Activated CD4-positive, alpha-beta T cell treated with anti-CD3 and anti-CD28 coated beads, Interleukin-2, amount 50 U/mL, for 16 hours (primary cell): ENCODE results near the gene PNPLA2.
A peak's percentile ranks its signal among the peaks of the same experiment; 100 is the strongest.

Source experiments
- DNase-seq: peaks from one replicate; pipeline ENCODE4 v3.0.0-alpha.2; 2020

The PNPLA2 gene

DNA sequence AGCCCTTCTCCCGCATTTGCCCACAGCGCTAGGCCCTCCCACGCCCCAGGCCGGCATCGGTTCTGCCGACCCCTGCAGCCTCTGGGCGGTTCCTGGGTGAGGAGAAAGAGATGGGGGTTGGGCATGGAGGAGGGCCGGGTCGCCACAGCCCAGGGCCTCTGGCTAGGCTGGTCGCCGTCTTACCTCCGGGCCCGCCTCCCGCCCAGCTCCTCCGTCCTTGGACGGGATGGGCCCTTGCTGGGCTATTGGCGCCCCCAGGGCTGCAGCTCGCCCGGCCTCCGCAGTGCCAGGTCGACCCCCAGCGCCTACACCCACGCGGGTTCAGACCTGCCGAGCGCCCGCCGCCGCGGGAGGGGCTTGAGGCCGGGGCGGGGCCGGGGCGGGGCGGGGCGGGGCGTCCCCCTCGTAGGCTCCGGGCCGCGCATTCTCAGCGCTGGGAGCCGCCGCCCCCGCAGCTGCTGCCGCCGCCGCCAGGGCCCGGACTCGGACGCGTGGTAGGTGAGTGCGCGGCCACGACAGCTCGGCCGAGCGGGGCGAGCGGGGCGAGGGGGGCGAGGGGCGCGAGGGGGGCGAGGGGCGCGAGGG is 13.9 kb downstream of the PNPLA2 start, which contains the start of gene CD151:
CD151 (plus strand) TSS at position 424 of the 585 bp plus-strand sequence. CDS start 3,118 bp downstream, outside the sequence.
- no peak for DNase-seq

DNA sequence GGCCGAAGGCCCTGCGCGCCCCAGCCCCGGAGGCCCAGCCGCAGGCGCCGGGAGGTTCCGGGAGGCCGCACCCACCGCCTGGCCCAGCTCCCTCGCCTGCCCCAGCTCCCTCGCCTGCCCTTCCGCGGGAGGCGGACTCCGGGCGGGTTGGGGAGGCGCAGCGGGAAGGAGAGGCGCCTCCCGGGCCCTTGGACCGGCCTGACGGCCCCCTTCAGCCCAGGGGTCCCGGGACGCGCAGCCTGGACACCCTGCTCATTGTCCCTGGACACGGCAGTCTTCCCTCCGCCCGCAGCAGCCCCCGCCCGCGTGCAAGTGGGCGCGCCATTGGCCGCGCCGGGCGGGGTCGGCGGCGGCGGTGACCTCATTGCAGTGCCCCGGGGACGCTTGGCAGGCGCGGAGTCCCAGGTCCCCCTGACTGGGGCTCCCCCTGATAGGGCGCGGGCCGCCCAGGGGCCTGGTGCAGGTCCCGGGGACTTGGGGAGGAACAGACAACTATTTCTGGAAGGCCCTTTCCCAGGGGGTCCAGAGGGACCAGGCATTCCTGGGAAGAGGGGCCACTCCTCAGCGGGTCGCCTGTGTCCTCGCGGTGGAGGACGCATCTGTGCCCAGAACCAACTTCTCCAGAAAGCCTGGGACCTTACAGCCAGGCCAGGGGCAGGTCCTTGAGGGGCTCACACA is 14.5 kb downstream of the PNPLA2 start:
- no peak for DNase-seq

DNA sequence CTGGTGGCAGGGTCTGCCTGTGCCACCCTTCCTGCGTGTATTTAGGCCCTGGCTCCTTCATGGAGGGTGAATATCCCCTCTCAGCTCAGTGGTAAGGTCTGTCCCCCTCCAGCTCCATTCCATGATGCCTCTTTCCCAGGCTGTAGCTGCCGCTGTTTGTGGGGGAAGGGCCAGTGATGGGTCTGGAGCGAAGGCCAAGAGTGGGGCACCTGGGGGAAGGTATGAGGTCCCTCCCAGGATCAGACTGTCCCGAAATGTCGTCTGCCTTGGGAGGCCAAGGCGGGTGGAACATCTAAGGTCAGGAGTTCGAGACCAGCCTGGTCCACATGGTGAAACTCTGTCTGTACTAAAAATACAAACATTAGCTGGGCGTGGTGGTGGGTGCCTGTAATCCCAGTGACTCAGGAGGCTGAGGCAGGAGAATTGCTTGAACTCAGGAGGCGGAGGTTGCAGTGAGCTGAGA is 15.2 kb downstream of the PNPLA2 start:
- DNase-seq = no peak

DNA sequence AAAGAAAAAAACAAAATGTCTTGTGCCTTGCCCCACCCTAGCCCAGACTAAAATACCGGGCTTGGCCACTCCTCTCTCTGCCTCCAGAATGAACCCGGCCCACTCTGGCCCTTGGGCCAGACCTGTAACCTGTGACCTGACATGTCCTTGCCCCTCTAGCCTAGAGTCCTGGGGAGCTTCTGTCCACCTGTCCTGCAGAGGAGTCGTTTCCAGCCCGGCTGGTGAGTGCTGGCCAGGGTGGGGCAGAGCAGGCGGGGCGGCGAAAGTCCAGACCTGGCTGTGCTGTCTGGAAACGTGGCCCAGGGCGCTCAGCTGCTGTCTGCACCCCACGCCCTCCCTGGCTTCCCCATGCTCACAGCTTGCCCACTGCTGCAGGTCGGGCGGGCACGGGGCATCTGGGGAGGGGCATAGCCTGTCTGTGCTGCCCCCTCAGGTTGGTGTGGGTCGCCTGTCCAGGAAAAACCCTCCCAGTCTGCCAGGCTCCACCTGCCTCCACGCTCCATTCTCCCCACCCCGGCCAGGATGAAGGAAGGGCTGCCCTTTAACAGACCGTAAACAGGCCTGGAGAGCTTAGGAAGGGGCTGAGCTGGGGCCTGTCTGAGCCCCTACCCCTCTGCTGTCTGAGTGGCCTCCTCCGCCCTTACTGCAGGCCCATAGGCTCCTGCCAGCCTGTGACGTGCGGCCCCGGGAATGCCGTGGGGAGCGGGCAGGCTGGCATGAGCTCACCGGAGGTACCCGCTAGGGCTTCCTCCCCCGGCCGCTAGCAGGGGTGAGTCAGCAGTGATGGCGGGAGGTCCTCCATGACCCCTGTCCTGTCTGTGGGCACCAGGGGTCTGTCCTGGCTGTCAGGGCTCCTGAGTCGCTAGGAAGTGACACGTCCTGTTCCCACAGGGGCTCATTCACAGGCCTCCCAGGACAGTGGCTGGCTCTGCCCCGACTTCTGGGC is 15.9 kb downstream of the PNPLA2 start:
- DNase-seq = no peak

DNA sequence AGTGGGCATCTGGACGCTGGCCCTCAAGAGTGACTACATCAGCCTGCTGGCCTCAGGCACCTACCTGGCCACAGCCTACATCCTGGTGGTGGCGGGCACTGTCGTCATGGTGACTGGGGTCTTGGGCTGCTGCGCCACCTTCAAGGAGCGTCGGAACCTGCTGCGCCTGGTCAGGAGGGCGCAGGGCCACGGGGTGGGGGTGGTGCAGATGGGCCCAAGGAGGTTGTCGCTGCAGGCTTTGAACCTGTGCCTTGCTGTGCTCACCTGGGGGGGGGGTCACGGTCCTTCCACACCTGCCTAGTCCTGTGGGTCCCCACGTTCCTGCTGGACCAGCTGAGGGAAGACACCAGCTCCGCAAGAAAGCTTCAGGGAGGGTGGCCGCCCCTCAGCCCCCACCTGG is 17.6 kb downstream of the PNPLA2 start:
- no peak for DNase-seq

DNA sequence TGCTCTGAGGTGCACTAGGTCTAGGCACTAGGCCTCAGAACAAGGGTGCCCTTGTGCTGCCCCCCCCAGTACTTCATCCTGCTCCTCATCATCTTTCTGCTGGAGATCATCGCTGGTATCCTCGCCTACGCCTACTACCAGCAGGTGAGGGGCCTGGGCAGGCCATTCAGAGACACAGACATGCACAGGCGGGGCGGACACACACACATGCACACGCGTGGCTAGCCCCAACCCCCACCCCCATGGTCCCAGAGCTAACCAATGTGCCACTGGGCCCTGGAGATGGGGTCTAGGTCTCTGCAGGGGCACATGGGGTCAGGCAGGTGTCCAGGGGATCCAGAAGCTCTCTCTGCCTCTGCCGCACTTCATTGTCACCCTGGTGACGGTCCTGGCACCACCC is 18.0 kb downstream of the PNPLA2 start:
- no peak for DNase-seq

DNA sequence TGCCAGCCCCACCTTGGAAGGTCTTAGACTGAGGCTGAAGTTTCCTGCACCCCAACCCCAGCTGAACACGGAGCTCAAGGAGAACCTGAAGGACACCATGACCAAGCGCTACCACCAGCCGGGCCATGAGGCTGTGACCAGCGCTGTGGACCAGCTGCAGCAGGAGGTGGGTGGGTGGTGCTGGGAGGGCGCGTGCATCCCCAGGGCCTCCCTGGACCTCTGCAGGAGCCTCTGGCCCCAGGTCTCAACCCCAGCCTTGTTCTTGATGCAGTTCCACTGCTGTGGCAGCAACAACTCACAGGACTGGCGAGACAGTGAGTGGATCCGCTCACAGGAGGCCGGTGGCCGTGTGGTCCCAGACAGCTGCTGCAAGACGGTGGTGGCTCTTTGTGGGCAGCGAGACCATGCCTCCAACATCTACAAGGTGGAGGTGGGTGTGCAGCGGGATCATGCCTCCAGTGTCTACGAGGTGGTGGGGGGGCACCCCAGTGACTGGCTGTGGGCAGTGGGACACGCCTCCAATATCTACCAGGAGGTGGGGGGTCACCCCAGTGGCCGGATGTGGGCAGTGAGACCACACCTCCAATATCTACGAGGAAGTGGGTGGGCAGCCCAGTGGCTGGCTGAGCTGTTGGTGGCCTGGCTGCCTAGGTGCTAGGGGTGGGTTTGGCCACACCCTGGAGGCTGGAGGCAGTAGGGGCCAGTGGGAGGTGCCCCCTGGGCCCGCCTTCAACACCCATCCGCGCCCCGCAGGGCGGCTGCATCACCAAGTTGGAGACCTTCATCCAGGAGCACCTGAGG is 18.7 kb downstream of the PNPLA2 start:
- DNase-seq = no peak

DNA sequence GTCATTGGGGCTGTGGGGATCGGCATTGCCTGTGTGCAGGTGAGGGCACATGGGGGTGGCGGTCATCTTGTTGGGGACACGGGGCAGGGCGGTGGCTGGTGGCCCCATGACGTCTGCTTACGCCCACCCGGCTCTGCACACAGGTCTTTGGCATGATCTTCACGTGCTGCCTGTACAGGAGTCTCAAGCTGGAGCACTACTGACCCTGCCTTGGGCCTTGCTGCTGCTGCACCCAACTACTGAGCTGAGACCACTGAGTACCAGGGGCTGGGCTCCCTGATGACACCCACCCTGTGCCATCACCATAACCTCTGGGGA is 19.2 kb downstream of the PNPLA2 start:
- no peak for DNase-seq

DNA sequence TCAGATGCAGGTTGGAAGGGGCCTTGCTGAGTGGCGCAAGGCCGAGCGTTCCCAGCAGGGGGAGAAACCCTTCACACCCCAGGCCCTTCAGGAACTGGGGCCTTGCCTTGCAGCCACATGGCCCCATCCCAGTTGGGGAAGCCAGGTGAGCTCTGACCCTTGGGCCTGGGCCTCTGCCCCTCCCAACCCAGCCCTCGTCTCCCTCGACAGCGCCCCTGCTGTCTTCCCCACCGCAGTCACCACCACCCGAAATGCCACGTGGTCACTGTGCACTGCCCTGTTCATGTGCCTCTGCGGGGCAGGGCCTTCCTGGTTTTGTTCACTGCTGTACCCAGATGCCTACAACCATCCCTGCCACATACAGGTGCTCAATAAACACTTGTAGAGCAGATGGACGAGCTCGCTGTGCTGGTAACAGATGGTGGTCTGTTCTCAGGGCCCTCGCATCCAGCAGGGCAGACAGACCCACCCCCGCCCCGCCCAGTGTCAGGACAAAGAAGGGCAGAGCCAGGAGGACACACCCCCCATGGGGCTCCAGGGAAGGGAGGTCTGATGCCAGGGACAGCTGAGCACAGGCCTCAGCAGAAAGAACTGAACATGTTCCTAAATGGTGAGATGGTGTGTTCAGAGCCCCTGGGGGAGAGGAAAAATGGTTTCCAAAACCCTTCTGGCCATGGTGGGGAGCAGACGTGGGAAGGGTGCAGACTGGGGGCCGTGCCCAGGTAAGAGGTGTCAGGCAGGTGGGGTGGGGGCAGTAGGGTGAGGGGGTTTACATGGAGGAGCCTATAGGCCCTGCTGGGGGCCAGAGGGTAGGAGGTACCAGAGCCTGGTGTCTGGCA is 19.9 kb downstream of the PNPLA2 start:
- no peak for DNase-seq

DNA sequence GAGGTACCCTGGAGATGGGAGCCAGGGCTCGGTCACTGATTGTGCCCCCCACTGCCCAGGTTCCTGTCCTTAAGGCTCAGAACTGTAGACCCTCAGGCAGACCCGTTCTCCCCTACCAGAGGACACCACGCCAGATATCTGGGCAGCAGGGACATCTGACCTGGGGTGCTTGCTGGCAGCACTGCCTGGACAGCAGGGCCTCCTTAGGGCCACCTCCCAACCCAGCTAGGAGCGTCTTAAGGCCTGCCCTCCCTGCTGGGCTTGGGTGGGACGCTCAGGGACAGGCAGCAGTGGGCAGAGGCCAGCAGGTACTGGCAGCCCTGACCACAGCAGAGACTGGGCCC is 20.5 kb downstream of the PNPLA2 start:
- DNase-seq = no peak

DNA sequence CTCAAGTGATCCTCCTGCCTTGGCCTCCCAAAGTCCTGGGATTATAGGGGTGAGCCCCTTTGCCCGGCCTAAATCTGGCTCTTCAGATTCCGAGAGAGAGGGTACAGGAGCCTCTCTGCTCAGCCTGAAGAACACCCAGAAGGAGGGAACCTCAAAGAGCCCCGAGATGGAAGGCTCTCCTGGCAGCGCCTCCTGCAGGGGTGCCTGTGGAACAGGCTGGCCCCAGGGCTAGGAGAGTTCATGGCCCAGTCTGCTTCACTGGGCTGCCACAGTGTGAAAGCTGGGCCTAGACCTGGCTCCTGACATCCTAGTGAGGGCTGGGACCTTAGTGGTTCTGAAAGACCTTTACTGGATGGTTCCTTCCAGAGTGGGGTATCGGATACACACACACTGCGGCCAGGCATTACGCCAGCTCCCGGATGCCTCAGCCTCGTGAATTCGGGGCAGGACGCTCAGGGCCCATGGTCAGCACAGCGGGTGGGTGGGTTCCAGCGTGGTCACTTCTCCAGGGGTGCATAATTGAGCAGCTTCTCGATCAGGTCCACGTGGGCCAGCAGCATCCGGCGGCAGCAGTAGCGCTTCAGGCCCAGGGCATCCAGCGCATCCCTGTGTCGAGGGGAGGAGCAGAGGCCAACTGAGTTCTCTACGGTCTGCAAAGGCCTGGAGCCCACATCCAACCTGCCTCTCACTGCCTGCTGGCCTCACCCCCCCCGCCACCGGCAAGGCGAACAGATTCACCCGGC is 21.3 kb downstream of the PNPLA2 start:
- DNase-seq = no peak

DNA sequence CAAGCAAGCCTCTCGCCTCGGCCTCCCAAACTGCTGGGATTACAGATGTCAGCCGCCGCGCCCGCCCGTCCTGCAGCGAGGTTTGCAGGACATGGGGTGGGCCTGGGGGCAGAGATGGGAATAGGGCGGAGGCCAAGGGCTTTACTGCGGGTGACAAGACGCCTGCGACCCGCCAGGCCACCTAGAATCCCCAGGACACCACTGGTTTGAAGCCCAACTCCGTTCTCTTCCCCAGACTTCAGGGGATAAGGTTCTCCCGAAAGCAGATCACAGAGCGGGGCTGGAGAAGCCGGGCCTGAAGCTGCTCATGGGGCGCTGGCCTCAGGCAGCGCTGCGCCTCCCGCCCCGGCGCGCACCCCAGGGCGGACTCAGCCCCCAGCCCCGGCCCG is 23.3 kb downstream of the PNPLA2 start:
- no peak for DNase-seq

DNA sequence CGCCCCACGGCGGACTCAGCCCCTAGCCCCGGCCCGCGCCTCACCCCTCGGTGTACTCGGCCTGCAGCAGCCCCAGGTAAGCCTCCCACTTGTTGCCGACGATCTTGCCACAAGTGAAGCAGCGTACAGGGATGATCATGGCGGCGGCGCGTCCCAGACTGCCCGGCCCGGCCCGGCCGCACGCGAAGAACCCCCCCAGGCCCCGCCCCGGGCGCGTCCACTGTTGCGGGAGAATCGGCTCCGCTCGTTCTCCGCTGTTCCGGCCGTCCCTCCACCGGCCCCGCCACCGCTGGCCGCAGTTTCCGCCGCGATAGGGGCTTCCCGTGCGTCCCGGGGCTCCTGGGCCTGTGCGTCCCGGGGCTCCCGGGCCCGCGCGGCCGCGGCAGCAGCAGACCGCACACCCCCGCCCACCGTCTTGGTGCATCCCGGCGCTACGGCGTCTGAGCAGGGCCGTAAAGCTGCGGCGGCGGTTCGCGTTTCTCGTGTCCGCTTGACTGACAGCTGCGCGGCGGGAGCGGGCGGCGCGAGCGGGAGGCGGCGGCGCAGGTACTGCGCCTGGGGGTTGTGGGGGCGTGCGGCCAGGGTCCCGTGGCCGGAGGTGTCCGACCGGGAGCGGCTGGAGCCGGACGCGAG is 23.8 kb downstream of the PNPLA2 start, which contains the start of the genes POLR2L and TSPAN4:
POLR2L (minus strand) TSS at position 160 of the 633 bp plus-strand sequence; CDS start at position 139, 21 bp downstream.
TSPAN4 (plus strand) TSS at position 483 of the 633 bp plus-strand sequence. CDS start 7,453 bp downstream, outside the sequence.
- DNase-seq = peak; percentile 88

DNA sequence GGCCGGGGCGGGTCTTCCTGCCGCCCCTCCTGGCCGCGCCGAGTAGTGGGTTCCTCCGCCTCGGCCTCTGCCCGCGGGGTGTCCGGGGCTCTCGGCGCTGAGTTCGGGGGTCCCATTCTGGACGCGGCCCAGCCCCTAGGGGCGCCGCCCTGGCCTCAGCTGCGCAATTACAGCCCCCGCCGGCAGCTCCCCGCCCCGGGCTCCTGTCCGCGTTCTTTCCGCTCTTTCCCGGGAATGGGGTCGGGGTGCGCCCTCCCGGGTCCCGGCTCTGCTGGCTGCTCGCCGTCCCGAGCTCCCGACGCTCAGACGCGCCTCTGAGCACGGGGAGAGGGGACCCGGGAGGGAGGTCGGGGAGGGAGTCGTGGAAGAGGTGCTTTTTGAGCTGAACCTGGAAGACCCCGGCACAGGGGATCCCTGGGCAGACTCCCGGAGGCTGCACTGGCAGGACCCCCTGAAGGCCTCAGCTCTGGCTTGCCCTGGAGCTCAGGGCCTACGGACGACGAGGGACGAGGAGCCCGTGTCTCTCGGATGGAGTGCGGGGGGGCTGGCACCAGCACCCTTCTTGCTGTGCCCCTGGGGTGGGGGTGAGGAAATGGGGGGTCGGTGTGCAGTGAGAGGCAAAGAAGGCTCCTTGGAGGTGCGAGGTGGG is 24.5 kb downstream of the PNPLA2 start:
- no peak for DNase-seq

DNA sequence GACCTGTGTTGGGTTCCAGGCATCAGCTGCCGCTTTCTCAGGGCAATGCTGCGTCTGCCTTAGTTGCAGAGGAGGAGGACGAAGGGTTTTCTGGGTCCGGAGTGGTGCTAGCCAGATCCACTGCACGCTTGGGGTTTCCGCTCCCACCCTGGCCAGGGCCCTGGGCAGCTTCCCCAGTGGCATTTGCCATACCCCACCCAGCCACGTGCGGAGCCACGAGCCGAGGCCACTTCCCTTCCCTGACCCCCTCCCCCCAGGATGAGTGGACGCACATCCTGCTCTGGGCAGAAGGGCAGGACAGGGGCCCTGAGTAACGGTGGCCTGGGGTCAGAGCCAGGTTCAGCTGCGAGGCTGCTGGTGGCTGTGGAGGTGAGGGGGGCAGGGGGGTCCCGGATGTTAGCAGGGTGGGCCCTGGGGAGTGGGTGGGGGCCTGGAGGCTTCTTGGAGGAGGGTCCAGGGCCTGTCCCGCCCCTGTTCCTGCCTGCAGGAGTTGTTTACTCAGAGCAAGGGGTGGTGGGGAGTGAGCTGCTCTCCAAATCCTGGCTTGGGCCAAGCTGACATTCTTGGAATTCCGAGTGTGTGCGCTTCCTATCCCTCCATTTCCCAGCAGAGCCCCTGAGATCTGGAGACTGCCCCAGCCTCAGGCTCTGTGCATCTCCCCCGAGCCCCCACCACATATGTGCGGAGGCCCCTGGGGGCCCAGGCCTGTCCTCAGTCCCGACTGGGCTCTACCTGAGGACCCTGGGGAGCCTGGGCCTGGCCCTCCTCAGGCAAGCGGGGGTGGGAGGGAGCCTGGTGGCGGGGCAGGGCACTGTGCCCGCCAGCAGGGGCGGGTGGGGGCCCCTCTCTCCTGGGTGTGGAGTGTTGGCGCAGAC is 25.3 kb downstream of the PNPLA2 start:
- DNase-seq = no peak

DNA sequence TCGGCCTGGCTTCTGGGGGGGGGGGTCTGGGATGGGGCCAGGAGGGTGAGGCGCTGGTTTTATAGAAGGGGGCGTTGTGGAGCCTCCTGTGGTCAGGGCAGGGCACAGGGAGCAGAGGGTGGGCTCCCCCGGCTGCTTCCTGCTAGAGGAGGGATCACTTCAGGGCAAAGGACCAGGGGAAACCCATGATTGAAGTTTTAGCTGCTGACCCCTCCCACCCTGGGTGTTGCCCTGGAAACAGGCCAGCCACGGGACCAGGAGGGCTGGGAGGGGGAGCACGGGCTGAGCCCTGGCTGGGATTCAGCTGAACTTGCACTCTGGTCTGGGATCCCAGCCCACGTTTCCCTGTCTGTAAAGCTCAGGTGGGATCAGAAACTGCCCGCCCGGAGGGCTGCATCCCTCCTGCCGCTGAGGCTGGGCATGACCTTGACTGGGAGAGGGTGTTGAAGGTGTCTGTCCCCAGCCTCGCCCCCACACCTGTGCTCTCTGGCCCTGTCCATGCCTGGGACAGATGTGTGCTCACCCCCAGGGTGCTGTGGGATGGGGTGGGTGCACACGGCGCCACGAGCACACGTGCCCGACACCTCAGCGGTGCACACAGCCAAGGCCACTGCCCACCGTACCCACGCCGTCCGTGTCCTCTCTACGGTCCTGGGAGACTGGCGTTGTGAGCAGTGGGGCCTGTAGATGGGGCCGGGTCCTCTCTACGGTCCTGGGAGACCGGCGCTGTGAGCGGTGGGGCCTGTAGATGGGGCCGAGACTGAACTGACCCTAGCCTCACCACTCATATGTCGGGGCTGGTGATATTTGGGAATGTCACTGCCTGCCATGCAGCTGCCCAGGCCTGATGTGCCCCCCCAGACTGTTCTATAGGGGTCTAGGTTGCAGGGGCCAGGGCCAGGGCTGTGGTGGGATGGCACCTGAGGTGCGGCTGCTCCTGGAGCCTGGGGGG is 26.3 kb downstream of the PNPLA2 start:
- DNase-seq = no peak

DNA sequence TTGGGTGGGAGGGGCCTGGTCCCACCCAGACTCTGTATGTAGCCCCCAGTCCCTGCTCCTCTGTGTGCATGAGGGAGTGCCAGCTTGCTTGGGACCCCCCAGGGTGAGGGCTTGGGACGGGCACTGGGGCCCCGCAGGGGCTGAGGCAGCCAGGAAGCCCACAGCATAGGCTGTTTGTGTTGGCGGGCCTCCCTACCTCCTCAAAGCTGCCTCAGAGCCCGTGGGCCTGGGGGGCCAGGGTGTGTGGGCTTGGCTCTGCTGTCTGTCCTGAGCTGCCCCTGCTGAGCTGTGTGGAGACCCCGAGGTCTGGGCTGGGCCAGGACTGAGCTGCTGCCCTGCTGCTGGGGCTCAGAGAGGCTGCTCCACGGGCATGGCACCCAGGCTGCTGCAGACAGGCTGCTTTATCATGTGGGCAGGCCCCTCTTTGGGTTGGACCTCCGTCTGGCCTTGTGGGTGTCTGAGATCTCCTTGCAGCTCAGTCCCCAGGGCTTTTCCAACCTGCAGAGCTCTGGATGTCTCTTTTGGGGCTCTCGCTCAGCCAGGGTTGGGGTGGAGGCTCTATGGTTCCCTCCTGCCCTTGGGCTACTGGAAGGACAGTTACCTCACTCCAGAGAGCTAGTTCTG is 27.3 kb downstream of the PNPLA2 start:
- no peak for DNase-seq
